Smooth muscle cell (in vitro differentiated cells): ENCODE measurements around the gene BRIP1. TPM values are rescaled to one million over a fixed set of nuclear protein-coding genes. Genes with fewer than 3 reads are reported as not detected.
"Not testable (repeated sequence)": the region's sequence is repeated elsewhere in the genome, so short reads cannot be mapped to it uniquely, and the experiment has no call there.

Source experiments
- DNase-seq: peaks from one replicate; lab custom pipeline; 2025; ENCODE audit not compliant: unreplicated experiment; lab: John Stamatoyannopoulos, UW
- H2AFZ ChIP-seq: fragments of 200-600 bp; sonication (generic); 2 replicates; pipeline ENCODE4 v1.6.0; 2016; ENCODE audit warnings: antibody characterized with exemption, low read depth, mild to moderate bottlenecking
- H3F3A ChIP-seq: fragments of 200-600 bp; sonication (generic); 2 replicates; pipeline ENCODE4 v1.6.0; 2017; ENCODE audit warnings: antibody characterized with exemption, low read depth
- H3K27ac ChIP-seq: fragments of 200-600 bp; sonication (generic); 2 replicates; pipeline ENCODE4 v1.5.1; 2016; ENCODE audit warnings: low read depth, mild to moderate bottlenecking
- H3K27me3 ChIP-seq: fragments of 200-600 bp; sonication (generic); 2 replicates; pipeline ENCODE4 v1.6.1; 2016; ENCODE audit warnings: low read depth, mild to moderate bottlenecking
- H3K36me3 ChIP-seq: fragments of 200-600 bp; sonication (generic); 2 replicates; pipeline ENCODE4 v1.5.1; 2016; ENCODE audit warnings: low read depth
- H3K4me1 ChIP-seq: fragments of 200-600 bp; sonication (generic); 2 replicates; pipeline ENCODE4 v1.5.1; 2016; ENCODE audit warnings: low read depth
- H3K4me2 ChIP-seq: fragments of 200-600 bp; sonication (generic); 2 replicates; pipeline ENCODE4 v1.6.0; 2016; ENCODE audit warnings: mild to moderate bottlenecking
- H3K4me3 ChIP-seq: fragments of 200-600 bp; sonication (generic); 2 replicates; pipeline ENCODE4 v1.5.1; 2016; ENCODE audit warnings: mild to moderate bottlenecking
- H3K79me2 ChIP-seq: fragments of 200-600 bp; sonication (generic); 2 replicates; pipeline ENCODE4 v1.6.0; 2016; ENCODE audit warnings: low read depth, mild to moderate bottlenecking
- H3K9ac ChIP-seq: fragments of 200-600 bp; sonication (generic); 2 replicates; pipeline ENCODE4 v1.6.0; 2016; ENCODE audit warnings: low read depth
- H3K9me3 ChIP-seq: fragments of 200-600 bp; sonication (generic); replicated peaks from 2 replicates; pipeline ENCODE4 v1.5.1; 2016; ENCODE audit warnings: low read depth
- H4K20me1 ChIP-seq: fragments of 200-600 bp; sonication (generic); 2 replicates; pipeline ENCODE4 v1.6.0; 2016; ENCODE audit warnings: low read depth
- CTCF ChIP-seq: fragments of 200-600 bp; sonication (generic); IDR thresholded peaks from 2 replicates; pipeline ENCODE4 v1.5.1; 2017; ENCODE audit warnings: borderline replicate concordance, mild to moderate bottlenecking, antibody characterized with exemption; ENCODE audit not compliant: insufficient read depth, poor library complexity, severe bottlenecking
- WGBS: methylation state at CpG from one replicate; pipeline ENCODE4 v1.1.7; 2016; ENCODE audit warnings: low lambda C conversion rate; 5-methylcytosine and 5-hydroxymethylcytosine counted together
- polyA plus RNA-seq: library from polyadenylated mRNA; unstranded; fragments of >200 nt; fragmentation: Nextera tagmentation; extraction: Ambion mirVana; gene quantifications from 2 replicates; pipeline ENCODE4 v1.2.1, GENCODE V29; 2016
- total RNA-seq: library from RNA; depleted of rRNA; stranded (reverse); fragments of >200 nt; gene quantifications from 2 replicates; pipeline ENCODE4 v1.2.3, GENCODE V29; 2014

BRIP1 gene
- total and polyA plus RNA-seq, 2 experiments from 2014 or later, result 0.71 to 9.1 TPM

GRCh38 chr17:61722398-61722797, 140.9 kb downstream of the BRIP1 start:
- H3K9ac ChIP-seq, result no peak overlapping the region
- DNase-seq, result no peak
- peaks cover 5% of the 10 kb centered on the region for H3K36me3 ChIP-seq
- H3K79me2 ChIP-seq, result no peaks in the 10 kb centered on the region
- no peaks in the 10 kb centered on the region for H4K20me1 ChIP-seq
- TF ChIP-seq CTCF, result no peak
- no peaks in the 10 kb centered on the region for H3K4me1 ChIP-seq
- no peak overlapping the region for H2AFZ ChIP-seq
- no peaks in the 10 kb centered on the region for H3K27me3 ChIP-seq
- peaks cover under 1% of the 10 kb centered on the region for H3K9me3 ChIP-seq
- no peaks in the 10 kb centered on the region for H3F3A ChIP-seq
- no peak overlapping the region for H3K4me3 ChIP-seq
- WGBS, result 97% methylated on average over 2 of the region's 2 CpGs
- no peak overlapping the region for H3K4me2 ChIP-seq
- no peak overlapping the region for H3K27ac ChIP-seq

GRCh38 chr17:61720016-61720795, 143.1 kb downstream of the BRIP1 start:
- Histone ChIP-seq H3K9ac (no peak overlapping the region), H4K20me1 (no peaks in the 10 kb centered on the region), H3K9me3 (peaks cover 4% of the 10 kb centered on the region), H3F3A (no peaks in the 10 kb centered on the region), H2AFZ (no peak overlapping the region), H3K27ac (peak overlapping the region; percentile 46), H3K36me3 (peaks cover 8% of the 10 kb centered on the region), H3K27me3 (no peaks in the 10 kb centered on the region), H3K4me3 (no peak overlapping the region), H3K4me1 (no peaks in the 10 kb centered on the region), H3K79me2 (no peaks in the 10 kb centered on the region), H3K4me2 (no peak overlapping the region)
- no peak for DNase-seq
- WGBS, result 71% methylated on average over 4 of the region's 4 CpGs
- TF ChIP-seq CTCF, result no peak

- not testable (repeated sequence) for H3K9me3 ChIP-seq, H2AFZ ChIP-seq, H3K36me3 ChIP-seq, H3K4me3 ChIP-seq, H3K79me2 ChIP-seq, H3K27me3 ChIP-seq, H3K4me1 ChIP-seq, H4K20me1 ChIP-seq, DNase-seq, H3K27ac ChIP-seq, H3F3A ChIP-seq, H3K9ac ChIP-seq, H3K4me2 ChIP-seq
- 98% methylated on average over 8 of the region's 8 CpGs for whole genome bisulfite sequencing
These were observed 144.1 kb downstream of the BRIP1 start for GRCh38 chr17:61719220-61719619.

- Histone ChIP-seq H4K20me1 (no peaks in the 10 kb centered on the region), H3K4me3 (no peak overlapping the region), H3K36me3 (peaks cover 8% of the 10 kb centered on the region), H3K27ac (no peak overlapping the region), H2AFZ (no peak overlapping the region), H3K4me1 (no peaks in the 10 kb centered on the region), H3K79me2 (no peaks in the 10 kb centered on the region), H3K9ac (no peak overlapping the region), H3F3A (no peaks in the 10 kb centered on the region), H3K27me3 (no peaks in the 10 kb centered on the region), H3K4me2 (no peak overlapping the region), H3K9me3 (peaks cover 4% of the 10 kb centered on the region)
- DNase-seq, result no peak
- TF ChIP-seq CTCF, result no peak
These were observed 145.3 kb downstream of the BRIP1 start for GRCh38 chr17:61718022-61718421.
